Measurements from ENCODE around the gene CACNA1G.

Gene CACNA1G

DNA sequence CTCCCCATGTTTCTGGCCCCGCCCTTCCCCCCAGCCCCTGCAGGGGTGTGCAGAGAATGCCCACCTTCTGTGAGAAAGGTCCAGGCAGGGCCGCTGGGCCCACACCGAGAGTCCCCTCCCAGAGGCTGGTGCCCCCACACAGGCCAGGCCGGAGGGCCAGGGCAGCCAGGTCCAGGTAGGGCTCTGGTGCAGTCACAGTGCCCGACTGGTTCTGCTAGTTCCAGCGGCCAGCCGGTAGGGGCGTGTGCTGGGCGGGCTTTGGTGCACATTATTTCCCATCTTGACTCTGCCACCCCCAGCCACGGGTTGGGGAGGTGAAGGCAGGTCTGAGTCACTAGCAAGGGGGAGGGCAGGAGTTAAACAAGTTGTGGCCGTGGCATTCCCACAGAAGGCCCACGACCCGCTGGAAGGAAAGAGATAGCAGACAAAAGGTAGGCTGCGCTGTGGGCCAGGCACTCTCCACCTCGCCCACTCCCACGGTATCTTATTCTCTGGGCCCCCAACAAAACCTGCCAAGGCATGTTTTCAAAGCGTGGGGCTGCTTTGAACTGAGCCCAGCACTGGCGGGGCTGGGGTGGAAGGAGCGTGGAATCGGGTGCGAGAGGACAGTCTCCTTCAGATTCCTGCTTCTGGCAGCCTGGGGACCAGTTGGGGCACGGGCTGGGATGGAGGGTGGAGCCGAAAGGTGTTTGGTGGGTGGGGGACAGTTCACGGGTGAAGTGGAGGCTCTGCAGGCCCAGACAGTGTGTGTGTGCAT lies 26.1 kb upstream of the CACNA1G start:
- no peak for DNase-seq

- no peak for DNase-seq
Observed at GRCh38 chr17:50534979-50535326, 25.6 kb upstream of the CACNA1G start.

DNA sequence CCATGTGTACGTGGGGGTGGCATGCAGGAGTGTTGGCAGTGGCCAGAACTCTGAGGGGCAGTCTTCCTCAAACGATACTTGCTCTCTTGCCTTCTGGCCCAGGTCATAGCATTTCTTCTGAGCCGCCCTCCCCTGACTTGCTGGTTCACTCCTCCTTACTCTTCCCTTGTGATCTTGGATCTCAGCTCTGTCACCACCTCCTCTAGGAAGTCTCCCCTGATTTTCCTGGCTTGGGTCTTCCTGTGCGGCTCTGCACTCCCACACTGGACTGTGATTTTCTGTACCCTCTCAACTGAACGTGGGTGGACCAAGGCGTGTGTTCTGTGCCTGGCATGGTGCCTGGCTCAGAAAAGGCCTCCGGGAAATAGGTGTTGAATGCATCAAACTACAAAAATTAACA lies 25.1 kb upstream of the CACNA1G start:
- DNase-seq, result no peak

GRCh38 chr17:50536683-50537646 lies 23.6 kb upstream of the CACNA1G start:
- no peak for DNase-seq

- no peak for DNase-seq
Observed at GRCh38 chr17:50537721-50538548, 22.6 kb upstream of the CACNA1G start.

DNA sequence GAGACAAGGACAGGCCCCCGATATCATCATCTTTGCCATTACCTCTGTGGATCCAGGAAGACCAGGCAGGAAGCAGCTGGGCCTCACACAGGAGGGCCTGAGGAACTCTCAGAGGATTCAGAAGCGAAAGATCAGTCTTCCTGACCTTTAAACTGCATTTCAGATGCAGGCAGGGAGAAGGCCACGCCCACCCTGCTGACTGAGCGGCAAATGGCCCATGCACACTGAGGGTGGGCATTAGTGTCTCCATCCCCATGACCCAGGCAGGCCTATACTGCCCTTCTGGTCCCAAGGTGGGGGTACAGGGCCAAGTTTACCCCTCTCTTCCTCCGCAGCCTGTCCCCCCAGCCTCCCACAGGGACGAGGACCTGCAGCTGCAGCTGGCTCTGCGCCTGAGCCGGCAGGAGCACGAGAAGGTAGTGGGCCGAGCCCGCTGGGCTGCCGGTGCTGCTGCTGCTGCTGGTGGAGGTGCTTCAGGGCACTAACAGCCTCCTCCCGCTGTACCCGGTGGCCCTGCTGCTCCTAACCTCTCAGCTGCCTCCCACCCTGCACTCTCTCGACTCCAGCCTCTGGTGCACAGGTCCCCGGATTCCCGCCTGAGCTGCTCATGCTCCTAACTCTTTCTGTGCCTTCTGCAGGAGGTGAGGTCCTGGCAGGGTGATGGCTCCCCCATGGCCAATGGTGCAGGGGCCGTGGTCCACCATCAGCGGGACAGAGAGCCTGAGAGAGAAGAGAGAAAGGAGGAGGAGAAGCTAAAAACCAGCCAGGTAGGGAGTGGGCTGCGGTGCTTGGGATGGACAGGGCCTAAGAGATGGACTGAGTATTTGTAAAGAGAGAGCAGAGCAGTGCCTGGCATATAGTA lies 21.7 kb upstream of the CACNA1G start:
- no peak for DNase-seq

DNA sequence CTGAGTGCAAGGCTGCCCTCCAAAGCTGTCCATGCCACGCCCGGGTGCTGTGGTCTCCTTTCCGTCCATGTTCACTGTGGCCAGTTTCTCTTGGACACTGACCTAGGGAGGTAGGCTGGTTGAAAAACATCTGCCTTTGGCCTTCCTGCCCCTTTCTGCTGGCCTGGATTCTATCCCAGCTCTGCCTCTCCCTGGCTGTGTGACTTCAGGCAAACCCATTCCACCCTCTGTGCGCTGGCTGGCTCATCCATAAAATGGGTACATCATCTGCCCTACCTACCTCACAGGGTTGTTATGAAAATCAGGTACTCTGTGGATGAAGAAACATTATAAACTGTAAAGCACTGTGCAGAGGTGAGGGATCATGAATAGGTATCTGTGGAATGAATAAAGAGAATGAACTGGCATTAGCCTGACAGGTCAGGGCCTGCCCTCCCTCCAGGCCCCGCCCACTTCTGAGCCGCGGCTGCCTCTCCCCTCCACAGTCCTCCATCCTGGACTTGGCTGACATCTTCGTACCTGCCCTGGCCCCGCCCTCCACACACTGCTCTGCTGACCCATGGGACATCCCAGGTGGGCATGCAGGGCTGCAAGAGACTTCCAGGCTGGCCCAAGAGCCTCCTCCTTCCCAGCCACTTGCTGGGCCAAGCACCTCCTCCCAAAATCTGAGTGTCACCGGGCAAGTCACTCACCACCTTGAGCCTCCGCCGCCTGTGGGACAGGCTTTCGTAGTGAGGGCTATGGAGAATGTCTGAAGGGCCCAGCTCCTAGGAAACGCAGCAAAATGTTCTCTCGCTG lies 20.6 kb upstream of the CACNA1G start:
- DNase-seq, result no peak

- no peak for DNase-seq
Observed at GRCh38 chr17:50540560-50541401, 19.7 kb upstream of the CACNA1G start.

- no peak for DNase-seq
Observed at GRCh38 chr17:50541402-50541715, 19.2 kb upstream of the CACNA1G start.

- peak; percentile 84 for DNase-seq
Observed at GRCh38 chr17:50541716-50542688, 18.5 kb upstream of the CACNA1G start.

DNA sequence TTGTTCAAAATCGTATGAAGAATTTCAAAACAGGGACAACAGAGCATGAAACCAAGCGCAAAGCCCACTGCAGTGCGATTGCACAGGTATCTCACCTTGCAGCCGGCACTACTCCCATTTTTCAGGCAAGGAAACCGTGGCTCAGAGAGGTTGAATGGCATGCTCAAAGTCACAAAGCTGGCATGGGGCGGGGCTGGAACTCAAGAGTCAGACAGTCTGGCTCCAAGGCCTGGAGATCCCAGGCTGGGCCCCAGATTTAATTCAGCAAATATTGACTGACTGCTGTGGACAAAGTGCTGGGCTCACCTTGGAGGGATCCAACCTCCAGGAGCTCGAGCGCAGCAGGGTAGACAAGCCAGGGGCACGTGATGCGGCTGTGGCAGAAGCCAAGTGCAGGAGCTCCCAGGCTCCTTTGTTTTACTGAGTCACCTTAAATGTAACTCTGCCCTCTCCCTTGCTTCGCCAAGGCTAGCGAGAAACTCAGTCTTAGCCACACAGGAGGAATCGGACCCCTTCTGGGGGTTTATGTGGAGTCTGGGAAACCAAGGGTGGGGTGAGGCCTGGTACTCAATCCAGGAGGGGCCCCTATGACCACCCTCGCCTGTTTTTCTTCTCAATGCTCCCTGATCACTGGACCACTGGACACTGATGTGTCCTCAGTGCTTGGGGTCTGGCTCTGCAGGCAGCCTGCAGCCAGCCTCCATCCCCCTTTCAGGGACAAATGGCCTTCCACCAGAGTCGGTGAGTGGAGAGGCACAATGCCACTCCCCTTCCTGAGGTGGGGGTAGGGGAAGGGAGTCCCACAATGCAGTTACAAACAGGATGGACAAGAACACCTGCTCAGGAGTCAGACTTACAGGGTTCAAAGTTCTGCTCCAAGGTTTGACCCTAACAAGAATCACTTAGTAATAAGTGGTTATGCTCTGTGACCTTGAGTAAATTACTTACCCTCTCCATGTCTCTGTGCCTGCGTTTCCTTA lies 17.4 kb upstream of the CACNA1G start:
- DNase-seq, result no peak

DNA sequence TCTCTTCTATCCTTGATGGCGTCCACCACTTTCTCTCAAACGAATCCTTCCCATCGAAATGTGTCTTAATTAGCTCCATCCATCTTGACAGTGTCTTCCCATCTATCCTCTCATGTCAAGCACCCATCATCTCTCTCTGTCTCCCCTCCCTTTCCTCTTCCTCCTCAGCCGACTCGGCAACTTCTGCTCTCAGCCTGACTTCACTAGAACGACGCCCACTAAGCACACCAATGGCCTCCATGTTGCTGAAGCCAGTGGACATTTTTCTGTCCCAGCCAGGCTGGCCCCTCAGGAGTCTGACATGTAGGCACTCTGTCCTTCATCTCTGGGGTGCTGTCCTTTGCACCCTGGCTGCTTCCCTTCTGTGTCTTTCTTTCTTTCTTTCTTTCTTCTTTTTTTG lies 16.0 kb upstream of the CACNA1G start:
- no peak for DNase-seq

DNA sequence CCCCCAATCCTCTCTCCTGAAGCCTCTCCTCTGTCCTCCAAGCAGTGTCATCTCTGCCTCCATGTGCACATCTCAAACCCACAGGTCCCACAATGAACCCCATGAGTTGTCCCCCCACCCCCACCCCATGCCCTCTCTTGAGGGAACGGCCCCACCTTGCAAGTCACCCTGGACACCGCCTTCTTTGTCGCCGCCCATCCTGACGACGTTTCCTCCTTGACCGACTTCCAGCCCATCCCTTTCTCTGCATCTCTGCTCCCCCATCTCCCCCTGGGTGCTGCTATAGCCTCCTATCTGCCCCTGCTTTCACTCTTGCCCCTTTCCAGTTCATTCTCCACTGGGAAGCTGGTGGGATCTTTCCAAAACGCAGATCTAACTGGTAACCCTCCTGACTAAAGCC lies 15.2 kb upstream of the CACNA1G start:
- DNase-seq, result no peak

GRCh38 chr17:50546701-50547034 lies 13.8 kb upstream of the CACNA1G start:
- DNase-seq, result no peak

- DNase-seq, result peak; percentile 86
Observed at GRCh38 chr17:50547035-50547735, 13.3 kb upstream of the CACNA1G start, which contains the start of gene SPATA20. SPATA20 (plus strand) TSS chr17:50547174; CDS start chr17:50547209, 35 bp downstream.

- DNase-seq, result no peak
Observed at GRCh38 chr17:50547736-50548083, 12.8 kb upstream of the CACNA1G start.

GRCh38 chr17:50548831-50549230 lies 11.7 kb upstream of the CACNA1G start:
- DNase-seq, result no peak
